GM08714 (cell line): ENCODE measurements around the gene FALEC.

ENCODE experiments used
- H3K4me3 ChIP-seq: fragments of 200-500 bp; sonication (Bioruptor generic); 2 replicates; pipeline ENCODE4 v1.5.1; 2014; ENCODE audit warnings: mild to moderate bottlenecking, low read length, inconsistent platforms
- ZNF274 ChIP-seq: IDR thresholded peaks from 2 replicates; pipeline ENCODE4 v1.6.1; 2012; ENCODE audit warnings: mild to moderate bottlenecking, low read depth, low read length

Gene FALEC

DNA sequence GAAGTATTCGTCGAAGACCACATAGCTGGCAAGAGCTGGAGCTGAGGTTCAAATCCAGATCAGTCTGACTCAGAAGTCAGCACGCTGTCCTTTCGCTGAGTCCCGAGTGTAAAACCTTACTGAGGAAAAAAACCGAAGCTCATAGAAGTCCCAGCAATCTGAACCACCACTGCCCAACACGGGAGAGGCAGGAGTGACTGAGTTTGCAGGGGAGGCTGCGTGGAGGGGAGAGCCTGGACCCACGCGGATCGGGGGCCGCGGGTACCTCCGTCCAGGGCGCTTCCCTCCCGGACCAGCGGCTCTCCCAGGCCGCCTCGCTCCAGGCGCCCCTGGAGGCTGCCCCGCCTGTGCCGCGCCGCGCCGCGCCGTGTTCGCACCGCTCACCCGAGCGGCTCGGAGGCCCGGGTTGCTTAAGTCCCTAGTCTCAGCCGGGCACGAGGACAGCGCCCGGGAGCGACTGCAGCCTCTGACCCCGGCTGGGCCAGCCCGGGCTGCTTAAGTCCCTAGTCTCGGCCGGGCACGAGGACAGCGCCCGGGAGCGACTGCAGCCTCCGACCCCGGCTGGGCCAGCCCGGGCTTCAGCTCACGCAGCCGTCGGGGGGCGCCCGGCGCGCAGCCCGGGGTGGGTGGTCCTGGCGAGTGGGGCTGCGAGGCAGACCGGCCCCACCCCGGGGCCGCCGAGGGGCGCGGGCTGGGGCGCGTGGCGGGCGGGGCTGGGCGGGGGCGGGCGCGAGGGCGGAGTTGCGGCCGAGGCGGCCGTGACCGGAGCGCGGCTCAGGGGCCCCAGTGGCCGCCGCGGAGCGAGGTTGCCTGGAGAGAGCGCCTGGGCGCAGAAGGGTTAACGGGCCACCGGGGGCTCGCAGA lies 33.3 kb downstream of the FALEC start, which contains the start of gene ADAMTSL4:
ADAMTSL4 (plus strand) TSS at position 777 of the 864 bp plus-strand sequence. CDS start 2,881 bp downstream, outside the sequence.
- peak within 1 kb of the TSS; percentile 53; the same call in 1 of the 2 replicates for H3K4me3 ChIP-seq
- TF ChIP-seq ZNF274 = no peak

DNA sequence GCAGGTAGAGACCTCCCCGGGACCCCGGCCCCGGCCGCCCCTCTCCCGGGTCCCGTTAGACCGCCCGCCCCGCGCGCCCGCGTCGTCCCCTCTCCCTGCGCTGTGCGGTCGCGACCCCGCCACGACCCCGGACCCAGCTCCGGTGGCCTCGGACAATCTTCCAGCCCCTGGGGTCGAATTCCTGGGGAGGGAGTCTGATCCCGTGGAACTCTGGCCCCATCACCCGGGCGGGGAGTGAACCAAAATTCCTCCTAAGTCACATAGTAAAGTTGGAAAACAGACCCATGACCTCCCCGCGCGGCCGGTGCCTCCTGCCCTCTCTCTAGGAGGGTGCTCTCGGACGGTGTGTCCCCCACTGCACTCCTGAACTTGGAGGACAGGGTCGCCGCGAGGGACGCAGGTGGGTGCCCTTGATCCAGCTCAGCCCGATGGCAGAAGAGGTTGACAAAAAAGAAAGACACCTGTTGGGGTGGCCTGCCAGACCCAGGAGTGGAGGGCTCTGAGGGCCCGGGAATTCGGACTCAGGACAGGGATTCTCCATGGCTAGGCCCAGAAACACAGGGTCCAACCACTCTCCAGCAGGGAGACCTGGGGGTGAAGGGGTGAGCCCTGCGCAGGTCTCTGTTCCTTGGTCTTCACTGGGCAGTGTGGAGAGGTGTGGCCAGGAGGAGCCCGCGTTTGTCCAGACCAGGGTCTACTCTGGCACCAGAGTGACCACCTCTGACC lies 34.1 kb downstream of the FALEC start:
- peak overlapping the region; percentile 10; the same call in 1 of the 2 replicates for H3K4me3 ChIP-seq

DNA sequence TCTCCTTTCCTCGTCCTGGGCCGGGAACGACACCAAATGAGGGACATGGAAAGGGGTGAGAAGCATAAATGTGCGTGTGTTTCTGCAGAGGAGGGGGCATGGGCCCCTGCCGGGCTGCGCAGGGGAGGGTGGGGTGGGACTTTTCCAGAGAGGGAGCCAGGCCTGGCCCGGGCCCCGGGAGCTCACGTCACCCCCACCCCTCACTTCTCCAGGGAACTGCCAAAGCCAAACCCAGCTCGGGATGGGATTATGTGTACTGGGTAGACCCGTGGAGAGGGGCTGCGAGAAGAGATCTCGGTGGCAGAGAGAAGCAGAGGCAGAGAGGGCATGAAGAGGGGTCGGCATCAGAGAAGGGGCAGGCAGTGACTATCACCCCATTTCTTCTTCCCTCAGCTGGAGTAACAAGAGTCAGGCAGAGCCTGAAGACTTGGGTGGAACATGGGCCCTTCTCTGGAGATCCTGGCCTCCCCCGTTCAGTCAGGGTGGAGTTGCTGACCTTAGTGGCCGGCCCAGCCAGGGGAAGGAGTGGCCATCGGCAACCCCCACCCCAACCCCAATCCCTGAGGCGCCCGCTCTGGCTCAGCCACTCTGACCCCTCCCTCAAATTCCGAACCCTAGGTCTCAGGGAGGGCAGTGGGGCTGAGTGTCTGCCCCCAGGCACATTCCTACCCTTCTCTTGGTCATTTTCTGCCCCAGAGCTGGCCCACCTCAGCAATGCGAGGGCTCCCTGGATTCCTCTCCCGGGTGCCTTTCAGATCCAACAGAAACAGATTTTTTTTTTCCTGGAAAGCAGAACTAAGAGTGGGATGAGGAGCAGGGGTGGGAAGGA lies 34.9 kb downstream of the FALEC start:
- no peak overlapping the region for H3K4me3 ChIP-seq

More for the DNA sequence above, 34.1 kb downstream of the FALEC start:
- TF ChIP-seq ZNF274 = no peak

DNA sequence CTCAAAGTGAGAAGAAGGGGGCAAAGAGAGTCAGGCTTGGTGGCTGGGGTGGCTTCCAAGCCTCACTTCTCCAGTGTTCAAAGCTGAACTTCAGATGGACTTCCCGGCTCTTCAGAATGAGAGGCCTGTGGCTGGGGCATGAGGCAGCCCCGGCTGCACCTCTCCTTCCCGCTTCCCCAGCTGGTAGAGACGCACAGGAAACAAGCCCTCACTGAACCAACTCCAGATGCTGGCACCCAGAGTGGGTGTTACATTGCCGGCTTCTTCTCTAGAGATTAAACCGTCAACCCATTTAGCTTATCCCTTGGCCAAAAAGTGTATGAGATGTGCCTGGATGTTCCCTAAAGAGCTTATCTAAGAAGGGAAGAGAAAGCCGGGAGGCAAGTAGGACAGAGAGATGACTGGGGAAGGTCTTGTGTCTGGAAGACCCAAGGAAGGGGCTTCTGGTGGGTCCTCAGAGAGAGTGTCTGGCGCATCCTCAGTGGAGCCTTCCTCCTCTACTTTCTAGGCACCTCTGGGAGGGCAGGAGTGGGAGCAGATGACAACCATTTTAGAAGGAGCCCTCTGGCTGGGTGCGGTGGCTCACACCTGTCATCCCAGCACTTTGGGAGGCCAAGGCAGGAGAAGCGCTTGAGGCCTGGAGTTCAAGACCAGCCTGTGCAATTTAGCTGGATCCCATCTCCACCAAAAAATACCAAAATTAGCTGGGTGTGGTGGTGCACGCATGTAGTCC lies 35.7 kb downstream of the FALEC start:
- no peak overlapping the region for H3K4me3 ChIP-seq
- no peak for TF ChIP-seq ZNF274

More for the DNA sequence above, 34.9 kb downstream of the FALEC start:
- TF ChIP-seq ZNF274 = no peak

DNA sequence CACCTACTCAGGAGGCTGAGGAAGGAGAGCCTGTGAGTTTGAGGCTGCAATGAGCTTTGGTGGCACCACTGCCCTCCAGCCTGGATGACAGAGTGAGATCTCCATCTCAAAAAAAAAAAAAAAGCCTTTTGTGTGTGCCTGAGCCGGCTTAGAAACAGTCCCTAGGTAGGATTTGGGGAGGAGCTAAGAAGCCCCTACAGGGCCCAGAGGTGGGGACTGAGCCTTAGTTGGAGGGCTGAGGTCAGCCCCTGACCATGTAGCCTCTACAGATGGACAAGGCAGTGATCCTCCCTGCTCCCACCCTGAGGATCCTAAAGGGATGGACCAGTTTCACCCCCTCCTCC lies 36.2 kb downstream of the FALEC start:
- H3K4me3 ChIP-seq = no peak overlapping the region
- no peak for TF ChIP-seq ZNF274

DNA sequence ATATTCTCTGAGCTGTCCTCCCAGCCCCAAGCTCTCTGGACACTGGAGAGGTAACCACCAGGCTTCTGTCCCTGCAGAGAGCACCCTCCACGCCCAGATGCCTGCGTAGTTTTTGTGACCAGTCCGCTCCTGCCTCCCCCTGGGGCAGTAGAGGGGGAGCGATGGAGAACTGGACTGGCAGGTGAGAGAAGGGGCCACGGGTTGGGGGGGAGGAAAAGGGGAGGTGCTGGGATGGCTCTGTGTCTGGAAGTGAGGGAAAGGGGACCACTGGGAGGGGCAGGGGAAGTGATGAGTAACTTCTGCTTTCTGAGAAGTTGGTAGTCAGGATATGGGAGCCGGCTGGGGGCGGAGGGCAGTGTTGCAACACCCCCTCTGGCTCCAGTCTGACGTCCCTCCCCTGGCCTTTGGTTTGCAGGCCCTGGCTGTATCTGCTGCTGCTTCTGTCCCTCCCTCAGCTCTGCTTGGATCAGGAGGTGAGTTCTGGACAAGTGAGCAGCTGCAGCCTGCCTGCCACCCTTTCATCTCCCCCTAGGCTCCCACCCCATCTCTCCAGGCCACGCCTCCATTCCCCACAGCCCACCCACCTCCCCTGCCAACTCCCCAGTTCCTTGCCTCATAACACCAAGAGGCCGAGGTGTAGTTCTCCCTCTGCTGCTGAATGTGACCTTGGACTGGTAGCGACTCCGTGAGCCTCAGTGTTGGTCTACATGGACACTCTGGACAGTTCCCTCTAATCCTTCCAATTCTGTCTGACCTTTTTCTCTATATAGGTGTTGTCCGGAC lies 36.8 kb downstream of the FALEC start:
- no peak overlapping the region for H3K4me3 ChIP-seq
- no peak for TF ChIP-seq ZNF274

DNA sequence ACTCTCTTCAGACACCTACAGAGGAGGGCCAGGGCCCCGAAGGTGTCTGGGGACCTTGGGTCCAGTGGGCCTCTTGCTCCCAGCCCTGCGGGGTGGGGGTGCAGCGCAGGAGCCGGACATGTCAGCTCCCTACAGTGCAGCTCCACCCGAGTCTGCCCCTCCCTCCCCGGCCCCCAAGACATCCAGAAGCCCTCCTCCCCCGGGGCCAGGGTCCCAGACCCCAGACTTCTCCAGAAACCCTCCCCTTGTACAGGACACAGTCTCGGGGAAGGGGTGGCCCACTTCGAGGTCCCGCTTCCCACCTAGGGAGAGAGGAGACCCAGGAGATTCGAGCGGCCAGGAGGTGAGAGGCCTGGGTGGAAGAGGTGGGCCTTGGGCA lies 37.3 kb downstream of the FALEC start:
- H3K4me3 ChIP-seq = no peak overlapping the region

DNA sequence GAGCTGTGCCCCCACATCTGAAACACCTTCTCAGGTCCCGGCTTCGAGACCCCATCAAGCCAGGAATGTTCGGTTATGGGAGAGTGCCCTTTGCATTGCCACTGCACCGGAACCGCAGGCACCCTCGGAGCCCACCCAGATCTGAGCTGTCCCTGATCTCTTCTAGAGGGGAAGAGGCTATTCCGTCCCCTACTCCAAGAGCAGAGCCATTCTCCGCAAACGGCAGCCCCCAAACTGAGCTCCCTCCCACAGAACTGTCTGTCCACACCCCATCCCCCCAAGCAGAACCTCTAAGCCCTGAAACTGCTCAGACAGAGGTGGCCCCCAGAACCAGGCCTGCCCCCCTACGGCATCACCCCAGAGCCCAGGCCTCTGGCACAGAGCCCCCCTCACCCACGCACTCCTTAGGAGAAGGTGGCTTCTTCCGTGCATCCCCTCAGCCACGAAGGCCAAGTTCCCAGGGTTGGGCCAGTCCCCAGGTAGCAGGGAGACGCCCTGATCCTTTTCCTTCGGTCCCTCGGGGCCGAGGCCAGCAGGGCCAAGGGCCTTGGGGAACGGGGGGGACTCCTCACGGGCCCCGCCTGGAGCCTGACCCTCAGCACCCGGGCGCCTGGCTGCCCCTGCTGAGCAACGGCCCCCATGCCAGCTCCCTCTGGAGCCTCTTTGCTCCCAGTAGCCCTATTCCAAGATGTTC lies 38.0 kb downstream of the FALEC start:
- no peak for TF ChIP-seq ZNF274

More for the DNA sequence above, 37.3 kb downstream of the FALEC start:
- no peak for TF ChIP-seq ZNF274

DNA sequence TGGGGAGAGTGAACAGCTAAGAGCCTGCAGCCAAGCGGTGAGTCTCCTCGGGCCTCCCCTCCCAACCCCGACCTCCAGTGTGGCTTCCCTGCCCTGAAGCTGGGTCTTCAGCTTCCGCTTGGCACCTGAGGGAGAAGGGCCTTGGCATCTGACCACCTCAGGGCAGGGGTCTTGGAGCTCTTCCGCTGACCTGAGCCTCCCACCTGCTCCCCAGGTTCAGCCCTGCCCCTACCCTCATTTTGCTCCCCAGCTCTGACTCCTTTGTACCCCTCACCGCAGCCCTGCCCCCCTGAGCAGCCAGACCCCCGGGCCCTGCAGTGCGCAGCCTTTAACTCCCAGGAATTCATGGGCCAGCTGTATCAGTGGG lies 38.5 kb downstream of the FALEC start:
- no peak for TF ChIP-seq ZNF274
- no peak overlapping the region for H3K4me3 ChIP-seq

More for the DNA sequence above, 38.0 kb downstream of the FALEC start:
- H3K4me3 ChIP-seq = no peak overlapping the region

DNA sequence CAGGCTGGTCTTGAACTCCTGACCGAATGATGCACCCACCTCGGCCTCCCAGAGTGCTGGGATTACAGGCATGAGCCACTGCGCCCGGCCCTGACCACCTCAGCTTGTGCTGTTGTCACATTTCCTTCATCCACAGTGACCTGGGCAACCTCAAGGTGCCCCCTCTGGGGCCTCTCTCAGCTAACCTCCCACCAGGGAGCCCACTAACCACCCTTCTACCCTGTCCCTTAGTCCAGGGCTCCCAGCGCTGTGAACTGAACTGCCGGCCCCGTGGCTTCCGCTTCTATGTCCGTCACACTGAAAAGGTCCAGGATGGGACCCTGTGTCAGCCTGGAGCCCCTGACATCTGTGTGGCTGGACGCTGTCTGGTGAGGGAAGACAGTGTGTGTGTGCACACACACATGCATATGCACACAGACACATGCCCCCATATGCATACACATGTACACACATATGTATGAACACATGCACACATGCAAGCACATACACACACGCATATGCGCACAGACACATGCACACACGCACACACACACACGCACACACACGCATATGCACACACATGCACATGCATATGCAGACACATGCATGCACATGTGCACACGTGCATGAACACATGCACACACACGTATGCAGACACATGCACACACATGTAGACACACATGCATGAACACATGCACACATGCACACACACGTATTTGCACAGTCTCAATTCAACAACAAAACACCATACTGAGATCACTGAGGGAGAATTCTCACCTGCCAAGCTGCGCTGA lies 39.8 kb downstream of the FALEC start:
- TF ChIP-seq ZNF274 = no peak
- H3K4me3 ChIP-seq = no peak overlapping the region

DNA sequence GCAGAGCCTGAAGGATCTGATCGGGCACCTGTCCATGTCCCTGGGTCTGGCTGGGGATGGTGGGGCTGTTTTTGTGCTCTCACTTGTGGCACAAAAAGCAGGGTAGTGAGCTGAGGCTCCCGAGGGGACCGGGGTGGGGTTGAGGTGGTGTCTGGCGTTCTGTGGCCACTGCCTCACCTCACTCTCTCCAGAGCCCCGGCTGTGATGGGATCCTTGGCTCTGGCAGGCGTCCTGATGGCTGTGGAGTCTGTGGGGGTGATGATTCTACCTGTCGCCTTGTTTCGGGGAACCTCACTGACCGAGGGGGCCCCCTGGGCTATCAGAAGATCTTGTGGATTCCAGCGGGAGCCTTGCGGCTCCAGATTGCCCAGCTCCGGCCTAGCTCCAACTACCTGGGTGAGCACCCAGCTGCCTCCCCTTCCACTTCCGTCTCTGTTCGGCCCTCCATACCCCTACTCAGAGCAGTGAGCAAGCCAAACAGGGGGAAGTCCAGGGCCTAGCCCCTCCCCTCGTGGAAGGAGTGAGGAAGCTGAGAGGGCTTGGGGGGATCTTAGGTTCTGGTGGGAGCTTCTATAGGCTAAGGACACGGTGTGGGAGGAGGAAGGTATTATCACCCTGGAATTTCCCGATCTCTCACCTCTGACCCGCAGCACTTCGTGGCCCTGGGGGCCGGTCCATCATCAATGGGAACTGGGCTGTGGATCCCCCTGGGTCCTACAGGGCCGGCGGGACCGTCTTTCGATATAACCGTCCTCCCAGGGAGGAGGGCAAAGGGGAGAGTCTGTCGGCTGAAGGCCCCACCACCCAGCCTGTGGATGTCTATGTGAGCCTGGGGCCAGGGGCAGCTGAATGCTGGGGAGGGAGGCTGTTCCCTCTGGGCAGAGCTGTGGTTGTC lies 40.7 kb downstream of the FALEC start:
- no peak for TF ChIP-seq ZNF274

More for the DNA sequence above, 40.7 kb downstream of the FALEC start:
- no peak overlapping the region for H3K4me3 ChIP-seq
